ENCODE data around the gene PCK2.

Gene PCK2

GRCh38 chr14:24092505-24093206 is 1.5 kb upstream of the PCK2 start:
- no peak overlapping the region for H3K4me3 ChIP-seq (replicated peaks; ENCODE audit: insufficient read depth, low read length)
- no peak for TF ChIP-seq SPI1 (IDR thresholded peaks at IDR 0.05; ENCODE audit: borderline replicate concordance, low read depth)
- TF ChIP-seq REST (IDR thresholded peaks at IDR 0.05; ENCODE audit: insufficient replicate concordance, low read depth), result no peak
- TF ChIP-seq CTCF (IDR thresholded peaks at IDR 0.05; ENCODE audit: insufficient read depth, low read length), result no peak
- no peak for TF ChIP-seq POLR2AphosphoS5 (IDR thresholded peaks at IDR 0.05; ENCODE audit: low read depth)
- TF ChIP-seq GABPA (IDR thresholded peaks at IDR 0.05; ENCODE audit: low read depth), result no peak
- H3K27ac ChIP-seq (replicated peaks), result no peak overlapping the region
- H3K27me3 ChIP-seq (ENCODE audit: insufficient read depth, poor library complexity, severe bottlenecking), result no peaks in the 10 kb centered on the region
- no peak for DNase-seq (ENCODE audit: low read depth in 1 of 2, low spot score in 1 of 2)

GRCh38 chr14:24093207-24093900 is 757 bp upstream of the PCK2 start:
- peak overlapping the region; percentile 93 for H3K27ac ChIP-seq (replicated peaks)
- H3K4me3 ChIP-seq (replicated peaks; ENCODE audit: insufficient read depth, low read length), result peak overlapping the region; percentile 82
- no peak for DNase-seq (ENCODE audit: low read depth in 1 of 2, low spot score in 1 of 2)
- H3K27me3 ChIP-seq (ENCODE audit: insufficient read depth, poor library complexity, severe bottlenecking), result no peaks in the 10 kb centered on the region
- no peak for TF ChIP-seq REST (IDR thresholded peaks at IDR 0.05; ENCODE audit: insufficient replicate concordance, low read depth)
- no peak for TF ChIP-seq CTCF (IDR thresholded peaks at IDR 0.05; ENCODE audit: insufficient read depth, low read length)
- no peak for TF ChIP-seq SPI1 (IDR thresholded peaks at IDR 0.05; ENCODE audit: borderline replicate concordance, low read depth)
- no peak for TF ChIP-seq GABPA (IDR thresholded peaks at IDR 0.05; ENCODE audit: low read depth)
- no peak for TF ChIP-seq POLR2AphosphoS5 (IDR thresholded peaks at IDR 0.05; ENCODE audit: low read depth)

GRCh38 chr14:24094841-24095270 is 745 bp downstream of the PCK2 start:
- TF ChIP-seq POLR2AphosphoS5 (IDR thresholded peaks at IDR 0.05; ENCODE audit: low read depth), result no peak
- no peak for TF ChIP-seq SPI1 (IDR thresholded peaks at IDR 0.05; ENCODE audit: borderline replicate concordance, low read depth)
- TF ChIP-seq REST (IDR thresholded peaks at IDR 0.05; ENCODE audit: insufficient replicate concordance, low read depth), result no peak
- TF ChIP-seq GABPA (IDR thresholded peaks at IDR 0.05; ENCODE audit: low read depth), result no peak
- Histone ChIP-seq H3K27me3 (ENCODE audit: insufficient read depth, poor library complexity, severe bottlenecking) (no peaks in the 10 kb centered on the region), H3K4me3 (replicated peaks; ENCODE audit: insufficient read depth, low read length) (peak overlapping the region; percentile 82), H3K27ac (replicated peaks) (peak overlapping the region; percentile 93)
- no peak for DNase-seq (ENCODE audit: low read depth in 1 of 2, low spot score in 1 of 2)
